H9 (cell line): ENCODE data around the gene ADAMTS3. TPM values are rescaled to one million over a fixed set of nuclear protein-coding genes. Genes with fewer than 3 reads are reported as not detected.

Experiments
- DNase-seq: peaks from one replicate; pipeline ENCODE4 v3.0.0-alpha.2; 2017
- H2AFZ ChIP-seq: one replicate; pipeline ENCODE4 v1.6.1; 2013; ENCODE audit warnings: mild to moderate bottlenecking, low read length, control low read depth, moderate library complexity
- H2AK5ac ChIP-seq: 2 replicates; pipeline ENCODE4 v1.6.1; 2013; ENCODE audit warnings: low read length, control low read depth, mixed read lengths; ENCODE audit not compliant: insufficient read length
- H2BK120ac ChIP-seq: one replicate; pipeline ENCODE4 v1.6.1; 2013; ENCODE audit warnings: low read depth, mild to moderate bottlenecking, low read length, control low read depth, inconsistent platforms; ENCODE audit not compliant: poor library complexity, severe bottlenecking
- H2BK12ac ChIP-seq: 2 replicates; pipeline ENCODE4 v1.6.1; 2013; ENCODE audit warnings: low read length, control low read depth, mixed read lengths, low read depth; ENCODE audit not compliant: insufficient read length
- H2BK15ac ChIP-seq: 2 replicates; pipeline ENCODE4 v1.6.1; 2013; ENCODE audit warnings: low read depth, low read length, control low read depth
- H2BK20ac ChIP-seq: one replicate; pipeline ENCODE4 v1.6.1; 2013; ENCODE audit warnings: low read depth, mild to moderate bottlenecking, low read length, control low read depth, inconsistent platforms; ENCODE audit not compliant: poor library complexity, severe bottlenecking
- H2BK5ac ChIP-seq: 2 replicates; pipeline ENCODE4 v1.6.1; 2013; ENCODE audit warnings: low read length, control low read depth, mixed read lengths; ENCODE audit not compliant: insufficient read length
- H3K14ac ChIP-seq: 2 replicates; pipeline ENCODE4 v1.6.1; 2013; ENCODE audit warnings: low read length, control low read depth; ENCODE audit not compliant: insufficient read depth
- H3K18ac ChIP-seq: 2 replicates; pipeline ENCODE4 v1.6.1; 2013; ENCODE audit warnings: low read depth, mild to moderate bottlenecking, mixed read lengths, low read length, control low read depth; ENCODE audit not compliant: insufficient read length
- H3K23ac ChIP-seq: 2 replicates; pipeline ENCODE4 v1.6.1; 2013; ENCODE audit warnings: low read length, control low read depth, mixed read lengths, low read depth; ENCODE audit not compliant: insufficient read length
- H3K23me2 ChIP-seq: 2 replicates; pipeline ENCODE4 v1.6.1; 2013; ENCODE audit warnings: low read depth, mild to moderate bottlenecking, mixed read lengths, low read length, control low read depth; ENCODE audit not compliant: insufficient read length, poor library complexity, severe bottlenecking
- H3K27ac ChIP-seq: 2 replicates; pipeline ENCODE4 v1.5.1; 2013; ENCODE audit warnings: low read length, control low read depth, mixed read lengths, low read depth; ENCODE audit not compliant: insufficient read length
- H3K27me3 ChIP-seq: 2 replicates; pipeline ENCODE4 v1.6.1; 2013; ENCODE audit warnings: low read length, control low read depth, inconsistent platforms; ENCODE audit not compliant: insufficient read depth
- H3K4ac ChIP-seq: 2 replicates; pipeline ENCODE4 v1.6.1; 2013; ENCODE audit warnings: low read depth, mild to moderate bottlenecking, control low read depth, inconsistent platforms, low read length, moderate library complexity
- H3K4me1 ChIP-seq: 2 replicates; pipeline ENCODE4 v1.6.1; 2013; ENCODE audit warnings: low read length, control low read depth, inconsistent platforms; ENCODE audit not compliant: insufficient read depth
- H3K4me2 ChIP-seq: 2 replicates; pipeline ENCODE4 v1.6.1; 2013; ENCODE audit warnings: low read length, control low read depth, mixed read lengths; ENCODE audit not compliant: insufficient read length, insufficient read depth
- H3K56ac ChIP-seq: 2 replicates; pipeline ENCODE4 v1.6.1; 2013; ENCODE audit warnings: low read depth, mild to moderate bottlenecking, mixed read lengths, low read length, control low read depth; ENCODE audit not compliant: insufficient read length
- H3K79me1 ChIP-seq: 2 replicates; pipeline ENCODE4 v1.6.1; 2013; ENCODE audit warnings: low read depth, mild to moderate bottlenecking, moderate library complexity, low read length, control low read depth, inconsistent platforms; ENCODE audit not compliant: insufficient read depth, poor library complexity, severe bottlenecking
- H3K79me2 ChIP-seq: 2 replicates; pipeline ENCODE4 v1.6.1; 2013; ENCODE audit warnings: low read length, control low read depth, inconsistent platforms; ENCODE audit not compliant: insufficient read depth
- H3K9ac ChIP-seq: 2 replicates; pipeline ENCODE4 v1.6.1; 2013; ENCODE audit warnings: low read length, control low read depth, mixed read lengths; ENCODE audit not compliant: insufficient read length; ENCODE audit errors: extremely low read depth
- H3K9me3 ChIP-seq: one replicate; pipeline ENCODE4 v1.6.1; 2013; ENCODE audit warnings: low read depth, low read length, inconsistent platforms; ENCODE audit not compliant: control insufficient read depth
- H3T11ph ChIP-seq: one replicate; pipeline ENCODE4 v1.6.1; 2013; ENCODE audit warnings: mild to moderate bottlenecking, low read length, control low read depth, inconsistent platforms
- H4K20me1 ChIP-seq: one replicate; pipeline ENCODE4 v1.6.1; 2013; ENCODE audit not compliant: control insufficient read depth, insufficient read length, insufficient read depth
- H4K5ac ChIP-seq: 2 replicates; pipeline ENCODE4 v1.6.1; 2013; ENCODE audit warnings: low read depth, mild to moderate bottlenecking, mixed read lengths, low read length, control low read depth; ENCODE audit not compliant: insufficient read length
- H4K8ac ChIP-seq: replicated peaks from 2 replicates; pipeline ENCODE4 v1.6.1; 2013; ENCODE audit warnings: low read length, control low read depth, mixed read lengths, low read depth; ENCODE audit not compliant: insufficient read length
- H4K91ac ChIP-seq: 2 replicates; pipeline ENCODE4 v1.6.1; 2013; ENCODE audit warnings: low read depth, mild to moderate bottlenecking, moderate library complexity, mixed read lengths, low read length, control low read depth; ENCODE audit not compliant: insufficient read length
- H3K27ac Mint-ChIP-seq, 3 experiments: 2 replicates in 2 of 3; 3 replicates in 1 of 3; pipeline ENCODE4 v1.8.0; 2020 to 2021; ENCODE audit warnings: mixed read lengths in 3 of 3, mild to moderate bottlenecking in 1 of 3, moderate library complexity in 1 of 3
- H3K27me3 Mint-ChIP-seq: 2 replicates; pipeline ENCODE4 v1.8.0; 2021; ENCODE audit warnings: low read depth, mild to moderate bottlenecking, moderate library complexity, mixed read lengths
- H3K36me3 Mint-ChIP-seq, 3 experiments: 2 replicates in 2 of 3; 3 replicates in 1 of 3; pipeline ENCODE4 v1.8.0; 2020 to 2021; ENCODE audit warnings: low read depth in 3 of 3, mixed read lengths in 3 of 3; ENCODE audit not compliant: insufficient read depth in 1 of 3
- H3K4me1 Mint-ChIP-seq, 2 experiments: 2 replicates each; pipeline ENCODE4 v1.8.0; 2020; ENCODE audit warnings: mixed read lengths in 2 of 2
- H3K4me3 Mint-ChIP-seq, 2 experiments: 2 replicates in 1 of 2; 3 replicates in 1 of 2; pipeline ENCODE4 v1.8.0; 2020 to 2021; ENCODE audit warnings: mild to moderate bottlenecking in 2 of 2, mixed read lengths in 2 of 2, moderate library complexity in 1 of 2
- H3K9me3 Mint-ChIP-seq, 2 experiments: 2 replicates in 1 of 2; 3 replicates in 1 of 2; pipeline ENCODE4 v1.8.0; 2020; ENCODE audit warnings: mild to moderate bottlenecking in 2 of 2, mixed read lengths in 2 of 2, moderate library complexity in 1 of 2
- CTCF ChIP-seq: fragments of 200-600 bp; sonication (generic); conservative IDR thresholded peaks from 3 replicates; pipeline ENCODE4 v1.8.0; 2021; ENCODE audit warnings: antibody characterized with exemption, mild to moderate bottlenecking
- WGBS: extraction: QIAGEN DNeasy Blood & Tissue Kit; methylation state at CpG from one replicate; pipeline ENCODE4 v1.1.7; 2013; ENCODE audit warnings: missing lambda C conversion rate, low lambda C conversion rate, mixed read lengths; ENCODE audit not compliant: insufficient read length; ENCODE audit errors: extremely low coverage; 5-methylcytosine and 5-hydroxymethylcytosine counted together
- total RNA-seq: library from RNA; stranded (reverse); gene quantifications from 2 replicates; pipeline ENCODE4 v1.2.1, GENCODE V29; 2021

Gene ADAMTS3
- total RNA-seq, 1 experiment from 2014 or later, result 1.1 TPM

- no peak overlapping the region for H3K4me3 Mint-ChIP-seq
- Histone ChIP-seq H3K23me2 (no peaks in the 10 kb centered on the region), H2BK15ac (no peak overlapping the region), H2AK5ac (no peak overlapping the region), H3K27me3 (no peaks in the 10 kb centered on the region), H2BK120ac (no peak overlapping the region), H4K8ac (no peak overlapping the region), H2BK12ac (no peak overlapping the region), H3K4me2 (no peak overlapping the region), H3K79me2 (no peaks in the 10 kb centered on the region), H3T11ph (no peak overlapping the region), H2AFZ (no peak overlapping the region), H4K5ac (no peak overlapping the region), H2BK5ac (no peak overlapping the region), H3K23ac (no peak overlapping the region), H3K4me1 (no peaks in the 10 kb centered on the region), H3K4ac (no peak overlapping the region), H3K56ac (no peak overlapping the region), H4K91ac (no peak overlapping the region), H3K79me1 (no peaks in the 10 kb centered on the region), H3K18ac (no peak overlapping the region), H3K27ac (no peak overlapping the region), H3K14ac (no peak overlapping the region), H3K9me3 (no peaks in the 10 kb centered on the region), H4K20me1 (no peaks in the 10 kb centered on the region), H3K9ac (no peak overlapping the region), H2BK20ac (no peak overlapping the region)
- no peaks in the 10 kb centered on the region for H3K27me3 Mint-ChIP-seq
- no peaks in the 10 kb centered on the region for H3K9me3 Mint-ChIP-seq
- WGBS, result no CpG with 5 or more reads among the region's 3 CpGs
- DNase-seq, result no peak
- H3K36me3 Mint-ChIP-seq, result peaks cover 0 to 5% (median 4%) of the 10 kb centered on the region in 3 experiments; a peak in 3 of 7 replicates
- no peak overlapping the region for H3K27ac Mint-ChIP-seq
- TF ChIP-seq CTCF, result no peak
- H3K4me1 Mint-ChIP-seq, result peaks cover 0 to 4% of the 10 kb centered on the region in 2 experiments; a peak in 3 of 4 replicates
These were observed 285.7 kb downstream of the ADAMTS3 start for GRCh38 chr4:72283357-72283756.
